ENCODE data around the gene TLR5. TPM values are rescaled to one million over a fixed set of nuclear protein-coding genes. Genes with fewer than 3 reads are reported as not detected.
A peak's percentile ranks its signal among the peaks of the same experiment; 100 is the strongest.

The TLR5 gene
- total and polyA plus RNA-seq, 2 experiments from 2014 or later: 1.5 to 1.9 TPM

DNA sequence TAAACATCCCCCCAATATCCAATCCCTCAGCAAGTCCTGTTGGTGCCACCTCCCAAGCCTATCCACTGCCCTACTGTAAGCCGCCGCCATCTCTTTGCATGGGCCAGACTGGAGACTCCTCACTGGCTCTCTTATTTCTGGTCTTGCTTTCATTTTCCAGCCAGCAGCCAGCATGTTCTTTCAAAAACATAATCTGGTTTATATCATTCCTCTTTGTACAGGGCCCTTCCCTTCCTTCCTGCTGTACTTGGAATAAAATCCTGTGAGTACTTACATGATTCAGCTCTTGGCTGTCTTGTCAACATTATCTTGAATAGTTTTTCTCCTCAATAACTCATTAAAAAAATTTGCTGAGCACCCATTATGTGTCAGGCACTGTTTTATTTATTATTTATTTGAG, 28.2 kb downstream of the TLR5 start:
- WGBS (ENCODE audit: low lambda C conversion rate, missing lambda C conversion rate): 90% methylated on average over 2 of the region's 2 CpGs
- Histone ChIP-seq H3K4me1 (ENCODE audit: insufficient read depth) (peaks cover 7% of the 10 kb centered on the region), H3K27ac (peak overlapping the region; percentile 27), H3K27me3 (no peaks in the 10 kb centered on the region), H3K36me3 (replicated peaks; ENCODE audit: insufficient read depth, low read depth) (no peaks in the 10 kb centered on the region), H3K9me2 (replicated peaks; ENCODE audit: insufficient read depth) (no peaks in the 10 kb centered on the region), H3K9me3 (ENCODE audit: low read depth) (no peaks in the 10 kb centered on the region), H2AFZ (no peak overlapping the region), H3K79me2 (no peaks in the 10 kb centered on the region), H4K20me1 (ENCODE audit: insufficient read depth, poor library complexity, severe bottlenecking) (no peaks in the 10 kb centered on the region), H3K4me2 (no peak overlapping the region), H3K4me3 (no peak overlapping the region)
- TF ChIP-seq EZH2phosphoT487 (IDR thresholded peaks at IDR 0.05; ENCODE audit: low read depth, severe bottlenecking, unreplicated experiment): no peak
- TF ChIP-seq EZH2 (IDR thresholded peaks at IDR 0.05; ENCODE audit: borderline replicate concordance): no peak
- TF ChIP-seq, protein P1, sequence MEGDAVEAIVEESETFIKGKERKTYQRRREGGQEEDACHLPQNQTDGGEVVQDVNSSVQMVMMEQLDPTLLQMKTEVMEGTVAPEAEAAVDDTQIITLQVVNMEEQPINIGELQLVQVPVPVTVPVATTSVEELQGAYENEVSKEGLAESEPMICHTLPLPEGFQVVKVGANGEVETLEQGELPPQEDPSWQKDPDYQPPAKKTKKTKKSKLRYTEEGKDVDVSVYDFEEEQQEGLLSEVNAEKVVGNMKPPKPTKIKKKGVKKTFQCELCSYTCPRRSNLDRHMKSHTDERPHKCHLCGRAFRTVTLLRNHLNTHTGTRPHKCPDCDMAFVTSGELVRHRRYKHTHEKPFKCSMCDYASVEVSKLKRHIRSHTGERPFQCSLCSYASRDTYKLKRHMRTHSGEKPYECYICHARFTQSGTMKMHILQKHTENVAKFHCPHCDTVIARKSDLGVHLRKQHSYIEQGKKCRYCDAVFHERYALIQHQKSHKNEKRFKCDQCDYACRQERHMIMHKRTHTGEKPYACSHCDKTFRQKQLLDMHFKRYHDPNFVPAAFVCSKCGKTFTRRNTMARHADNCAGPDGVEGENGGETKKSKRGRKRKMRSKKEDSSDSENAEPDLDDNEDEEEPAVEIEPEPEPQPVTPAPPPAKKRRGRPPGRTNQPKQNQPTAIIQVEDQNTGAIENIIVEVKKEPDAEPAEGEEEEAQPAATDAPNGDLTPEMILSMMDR (IDR thresholded peaks at IDR 0.05; ENCODE audit: poor library complexity): no peak
- no peak for DNase-seq (ENCODE audit: low spot score)

DNA sequence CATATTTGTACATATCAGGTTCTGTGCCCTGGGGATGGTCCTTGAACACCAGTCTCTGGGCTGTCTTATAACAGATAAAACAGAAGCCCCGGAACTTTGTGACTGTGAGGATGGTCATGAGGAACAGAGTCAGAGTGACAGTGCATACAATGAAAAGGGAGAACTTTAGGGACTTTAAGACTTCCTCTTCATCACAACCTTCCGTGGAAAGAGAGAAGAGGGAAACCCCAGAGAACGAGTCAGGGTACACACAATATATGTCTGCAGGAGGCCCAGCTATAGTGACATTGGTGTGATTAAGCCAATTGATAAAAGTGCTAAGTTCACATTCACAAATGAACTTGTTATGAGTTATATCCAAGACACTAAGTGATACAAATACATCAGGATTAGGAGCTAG, 32.1 kb downstream of the TLR5 start:
- H3K36me3 ChIP-seq (replicated peaks; ENCODE audit: insufficient read depth, low read depth): no peaks in the 10 kb centered on the region
- H2AFZ ChIP-seq: no peak overlapping the region
- H3K4me2 ChIP-seq: no peak overlapping the region
- no peaks in the 10 kb centered on the region for H3K9me3 ChIP-seq (ENCODE audit: low read depth)
- WGBS (ENCODE audit: low lambda C conversion rate, missing lambda C conversion rate): 95% methylated on average over 3 of the region's 3 CpGs
- H3K4me1 ChIP-seq (ENCODE audit: insufficient read depth): peaks cover 13% of the 10 kb centered on the region
- no peaks in the 10 kb centered on the region for H3K27me3 ChIP-seq
- peak overlapping the region; percentile 87 for H3K27ac ChIP-seq
- DNase-seq (ENCODE audit: low spot score): no peak
- H3K4me3 ChIP-seq: no peak overlapping the region
- TF ChIP-seq, protein P1 (IDR thresholded peaks at IDR 0.05; ENCODE audit: poor library complexity): no peak
- TF ChIP-seq EZH2 (IDR thresholded peaks at IDR 0.05; ENCODE audit: borderline replicate concordance): no peak
- TF ChIP-seq EZH2phosphoT487 (IDR thresholded peaks at IDR 0.05; ENCODE audit: low read depth, severe bottlenecking, unreplicated experiment): no peak
- no peaks in the 10 kb centered on the region for H3K9me2 ChIP-seq (replicated peaks; ENCODE audit: insufficient read depth)
- H3K79me2 ChIP-seq: no peaks in the 10 kb centered on the region
- no peaks in the 10 kb centered on the region for H4K20me1 ChIP-seq (ENCODE audit: insufficient read depth, poor library complexity, severe bottlenecking)

DNA sequence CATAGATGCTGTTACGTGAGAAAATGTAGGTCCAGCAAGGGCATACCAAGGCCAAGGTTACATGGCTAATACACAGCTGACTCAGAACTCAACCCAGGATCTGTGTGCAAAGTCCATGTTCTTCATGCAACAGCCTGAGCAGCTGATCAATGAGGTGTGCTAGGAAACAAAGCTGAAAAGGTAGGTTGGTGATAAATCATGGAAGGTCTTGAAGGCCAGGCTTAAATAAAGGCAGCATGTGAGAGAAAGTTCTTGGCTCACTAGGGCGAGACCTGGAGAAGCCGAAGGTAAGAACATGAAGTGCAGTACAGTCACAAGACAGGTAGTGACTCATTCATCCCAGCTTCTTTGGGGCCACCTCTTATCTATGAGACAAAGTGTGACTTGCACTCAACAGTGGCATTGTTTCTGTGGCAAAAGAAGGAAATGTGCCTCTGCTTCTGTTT, 33.4 kb downstream of the TLR5 start:
- DNase-seq (ENCODE audit: low spot score): peak; percentile 73
- Histone ChIP-seq H3K79me2 (no peaks in the 10 kb centered on the region), H3K27ac (peak overlapping the region; percentile 87), H3K4me3 (no peak overlapping the region), H3K27me3 (no peaks in the 10 kb centered on the region), H2AFZ (no peak overlapping the region), H3K4me1 (ENCODE audit: insufficient read depth) (peaks cover 13% of the 10 kb centered on the region), H4K20me1 (ENCODE audit: insufficient read depth, poor library complexity, severe bottlenecking) (no peaks in the 10 kb centered on the region), H3K36me3 (replicated peaks; ENCODE audit: insufficient read depth, low read depth) (no peaks in the 10 kb centered on the region), H3K9me3 (ENCODE audit: low read depth) (no peaks in the 10 kb centered on the region), H3K9me2 (replicated peaks; ENCODE audit: insufficient read depth) (no peaks in the 10 kb centered on the region), H3K4me2 (no peak overlapping the region)
- WGBS (ENCODE audit: low lambda C conversion rate, missing lambda C conversion rate): 73% methylated on average over 3 of the region's 3 CpGs
- TF ChIP-seq EZH2phosphoT487 (IDR thresholded peaks at IDR 0.05; ENCODE audit: low read depth, severe bottlenecking, unreplicated experiment) (no peak), EZH2 (IDR thresholded peaks at IDR 0.05; ENCODE audit: borderline replicate concordance) (no peak)
- TF ChIP-seq, protein P1 (IDR thresholded peaks at IDR 0.05; ENCODE audit: poor library complexity): no peak

DNA sequence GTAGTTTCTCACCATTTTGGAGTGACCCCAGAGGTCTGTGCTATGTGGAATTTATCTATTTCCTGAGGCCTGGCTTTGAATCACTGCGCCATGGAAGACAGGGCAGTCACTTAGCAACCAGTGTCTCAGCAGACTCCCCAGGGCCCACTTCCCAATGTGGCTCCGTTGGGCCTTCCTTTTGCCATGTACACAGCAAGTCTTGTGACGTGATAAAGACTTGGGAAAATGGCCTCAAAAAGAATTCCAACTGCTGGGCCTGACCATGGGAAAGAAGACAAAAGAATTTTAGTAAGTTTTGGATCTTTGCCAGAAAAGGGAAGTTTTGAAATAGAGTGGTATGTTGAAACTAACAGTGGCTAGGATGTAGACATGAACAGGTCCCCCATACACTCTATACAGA, 36.2 kb downstream of the TLR5 start:
- TF ChIP-seq EZH2phosphoT487 (IDR thresholded peaks at IDR 0.05; ENCODE audit: low read depth, severe bottlenecking, unreplicated experiment) (no peak), EZH2 (IDR thresholded peaks at IDR 0.05; ENCODE audit: borderline replicate concordance) (no peak)
- TF ChIP-seq, protein P1 (IDR thresholded peaks at IDR 0.05; ENCODE audit: poor library complexity): no peak
- Histone ChIP-seq H3K9me2 (replicated peaks; ENCODE audit: insufficient read depth) (no peaks in the 10 kb centered on the region), H3K79me2 (no peaks in the 10 kb centered on the region), H3K4me2 (no peak overlapping the region), H3K36me3 (replicated peaks; ENCODE audit: insufficient read depth, low read depth) (no peaks in the 10 kb centered on the region), H4K20me1 (ENCODE audit: insufficient read depth, poor library complexity, severe bottlenecking) (no peaks in the 10 kb centered on the region), H3K4me3 (no peak overlapping the region), H2AFZ (no peak overlapping the region), H3K27me3 (no peaks in the 10 kb centered on the region), H3K27ac (no peak overlapping the region), H3K9me3 (ENCODE audit: low read depth) (no peaks in the 10 kb centered on the region), H3K4me1 (ENCODE audit: insufficient read depth) (peaks cover 13% of the 10 kb centered on the region)
- WGBS (ENCODE audit: low lambda C conversion rate, missing lambda C conversion rate): 76% methylated on average over 3 of the region's 3 CpGs
- no peak for DNase-seq (ENCODE audit: low spot score)
